Activated naive CD4-positive, alpha-beta T cell treated with anti-CD3 and anti-CD28 coated beads, Interleukin-2, amount 50 U/mL, for 24 hours (primary cell): ENCODE measurements around the gene LDLRAD3.

Experiments used
- H3K27ac Mint-ChIP-seq: one replicate; pipeline ENCODE4 v1.8.0; 2021; ENCODE audit warnings: mild to moderate bottlenecking, mixed read lengths
- H3K27me3 Mint-ChIP-seq: one replicate; pipeline ENCODE4 v1.8.0; 2021; ENCODE audit warnings: mixed read lengths
- H3K36me3 Mint-ChIP-seq: one replicate; pipeline ENCODE4 v1.8.0; 2021; ENCODE audit warnings: mixed read lengths
- H3K4me1 Mint-ChIP-seq: one replicate; pipeline ENCODE4 v1.8.0; 2021; ENCODE audit warnings: mixed read lengths
- H3K4me3 Mint-ChIP-seq: one replicate; pipeline ENCODE4 v1.8.0; 2021; ENCODE audit warnings: mild to moderate bottlenecking, mixed read lengths
- H3K9me3 Mint-ChIP-seq: one replicate; pipeline ENCODE4 v1.8.0; 2021; ENCODE audit warnings: mixed read lengths

Gene LDLRAD3

DNA sequence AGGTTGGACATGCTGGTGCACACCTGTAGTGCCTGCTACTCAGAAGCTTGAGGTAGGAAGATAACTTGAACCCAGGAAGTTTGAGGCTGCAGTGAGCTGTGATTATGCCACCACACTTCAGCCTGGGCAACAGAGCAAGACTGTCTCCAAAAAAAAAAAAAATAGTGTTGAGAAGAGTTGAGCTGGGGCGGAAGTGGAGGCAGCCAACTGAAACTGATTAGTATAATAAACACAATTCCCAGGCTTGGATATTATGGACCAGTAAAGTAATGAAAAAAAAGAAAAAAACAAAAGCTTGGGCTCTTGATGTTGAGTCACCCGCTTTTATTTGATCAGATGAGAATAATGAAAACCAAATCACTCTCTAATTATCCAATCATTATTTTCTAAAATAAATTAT lies 21.0 kb downstream of the LDLRAD3 start:
- Mint-ChIP-seq H3K4me1 (no peaks in the 10 kb centered on the region), H3K4me3 (no peak overlapping the region), H3K36me3 (no peaks in the 10 kb centered on the region), H3K27ac (no peak overlapping the region), H3K9me3 (no peaks in the 10 kb centered on the region), H3K27me3 (peaks cover 3% of the 10 kb centered on the region)

DNA sequence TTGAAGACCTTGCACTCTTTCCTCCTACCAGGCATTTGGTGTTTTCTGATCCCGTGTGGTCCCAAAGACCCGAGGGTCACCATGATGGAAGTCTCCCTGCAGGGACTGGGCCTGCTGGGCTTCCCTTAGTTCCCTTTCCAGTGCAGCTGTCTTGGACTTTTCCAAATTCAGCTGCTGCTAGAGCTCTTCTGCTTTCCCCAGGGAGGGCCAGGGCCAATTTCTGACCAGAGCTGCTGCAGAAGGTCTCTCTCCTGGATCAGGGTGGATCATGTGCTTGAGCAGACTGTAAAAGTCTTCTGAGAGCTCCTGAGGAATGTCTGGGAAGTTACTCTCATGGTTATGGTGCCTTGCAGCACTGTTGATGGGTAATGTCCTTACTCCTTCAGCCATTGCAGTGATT lies 23.2 kb downstream of the LDLRAD3 start:
- Mint-ChIP-seq H3K4me1 (no peaks in the 10 kb centered on the region), H3K4me3 (no peak overlapping the region), H3K36me3 (no peaks in the 10 kb centered on the region), H3K9me3 (no peaks in the 10 kb centered on the region), H3K27ac (no peak overlapping the region), H3K27me3 (peaks cover 5% of the 10 kb centered on the region)

DNA sequence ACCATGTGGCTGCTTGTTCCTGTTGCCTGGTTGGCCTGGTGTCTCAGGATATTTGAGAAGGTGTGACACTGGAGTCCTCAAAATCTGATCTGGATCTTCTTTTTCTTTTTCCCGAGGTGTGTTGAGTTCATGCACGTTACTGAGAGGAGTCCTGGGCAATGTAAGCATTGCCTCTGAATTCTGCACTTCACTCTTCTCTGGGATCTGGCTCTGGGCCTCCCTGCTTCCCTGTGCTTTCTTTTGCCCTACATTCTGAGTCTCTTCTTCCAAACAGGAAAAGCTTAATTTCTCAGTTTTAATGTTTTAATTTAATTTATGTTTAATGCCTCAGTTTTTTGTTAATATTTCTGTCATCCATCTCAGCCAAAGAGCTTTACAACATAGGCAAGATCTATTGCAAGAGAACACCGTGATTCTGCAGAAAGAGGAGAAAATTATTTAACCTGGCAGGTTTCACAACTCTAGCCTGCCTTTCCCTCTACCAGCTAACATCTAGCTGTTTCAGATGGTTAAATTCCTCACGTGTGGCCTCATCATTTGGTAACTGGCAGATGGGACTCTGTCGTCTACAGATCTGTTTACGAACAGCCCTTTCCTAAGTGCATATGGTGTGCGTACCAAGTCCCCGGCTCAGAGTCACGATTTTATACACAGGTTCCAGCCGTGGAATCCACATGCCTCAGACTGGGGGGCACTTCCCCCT lies 24.7 kb downstream of the LDLRAD3 start:
- H3K27ac Mint-ChIP-seq, result no peak overlapping the region
- H3K4me3 Mint-ChIP-seq, result no peak overlapping the region
- H3K36me3 Mint-ChIP-seq, result no peaks in the 10 kb centered on the region

DNA sequence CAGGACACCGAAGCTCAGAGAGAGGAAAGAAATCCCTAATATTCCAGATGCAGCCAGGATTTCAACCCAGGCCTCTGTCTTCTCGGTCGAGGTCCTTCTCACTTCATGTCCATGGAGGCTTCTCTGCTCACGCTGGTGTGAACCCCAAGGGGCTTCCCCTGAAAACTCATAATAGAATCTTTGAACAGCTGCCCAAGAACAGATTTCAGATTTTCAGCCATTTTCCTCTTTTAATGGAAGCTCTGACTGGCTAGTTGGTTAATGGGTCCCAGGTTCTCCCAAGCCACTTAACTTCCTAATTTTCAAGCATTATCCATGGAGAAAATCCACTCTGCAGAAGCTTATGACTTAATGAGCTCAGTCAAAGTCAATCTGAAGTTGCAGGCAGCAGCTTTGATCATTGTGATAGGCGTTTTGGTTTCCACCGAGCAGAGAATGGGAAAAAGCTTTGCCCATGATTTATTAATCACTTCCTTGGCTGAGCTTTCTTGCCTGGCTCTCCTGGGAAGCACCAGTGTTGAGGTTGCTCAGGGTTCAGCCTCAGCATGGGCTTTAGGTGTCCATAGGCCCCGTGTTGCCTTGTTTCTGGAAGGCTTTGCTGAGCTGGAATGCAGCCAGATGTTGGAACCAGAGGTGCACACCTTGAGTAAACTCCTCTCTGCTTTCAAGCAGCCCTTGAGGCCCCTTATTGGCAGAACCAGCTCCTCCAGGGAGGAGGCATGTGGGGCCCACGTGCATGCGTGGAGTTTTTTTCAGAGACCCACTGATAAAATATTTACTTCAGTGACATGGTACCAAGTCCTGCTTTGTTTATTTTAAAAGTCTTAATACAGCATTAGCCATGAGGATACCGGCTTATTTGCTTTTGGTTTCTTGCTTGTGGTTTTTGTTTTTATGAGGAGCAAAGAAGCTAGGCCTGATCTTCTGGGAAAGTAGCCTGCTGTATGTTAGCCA lies 25.5 kb downstream of the LDLRAD3 start:
- no peaks in the 10 kb centered on the region for H3K4me1 Mint-ChIP-seq
- no peaks in the 10 kb centered on the region for H3K36me3 Mint-ChIP-seq
- no peaks in the 10 kb centered on the region for H3K9me3 Mint-ChIP-seq

More for the DNA sequence above, 24.7 kb downstream of the LDLRAD3 start:
- Mint-ChIP-seq H3K27me3 (peaks cover 3% of the 10 kb centered on the region), H3K4me1 (no peaks in the 10 kb centered on the region), H3K9me3 (no peaks in the 10 kb centered on the region)

DNA sequence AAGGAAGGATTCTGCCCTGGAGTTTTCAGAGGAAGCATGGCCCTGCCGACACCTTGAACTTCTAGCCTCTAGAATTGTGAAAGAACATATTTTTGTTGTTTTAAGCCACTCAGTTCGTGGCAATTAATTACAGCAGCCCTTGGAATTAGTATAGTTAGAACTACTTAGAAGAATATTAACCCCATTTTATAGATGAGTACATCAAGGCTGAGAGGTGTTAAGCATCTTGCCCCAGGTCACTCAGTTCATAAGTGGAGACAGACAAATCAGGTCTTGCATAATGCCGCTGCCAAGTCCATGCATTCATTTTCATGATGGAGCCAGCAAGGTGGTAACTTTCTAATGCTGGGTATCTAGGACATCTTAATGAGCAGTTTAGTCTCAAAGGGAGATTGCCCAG lies 26.6 kb downstream of the LDLRAD3 start:
- Mint-ChIP-seq H3K27me3 (peaks cover 3% of the 10 kb centered on the region), H3K9me3 (no peaks in the 10 kb centered on the region), H3K36me3 (no peaks in the 10 kb centered on the region), H3K4me3 (no peak overlapping the region), H3K4me1 (no peaks in the 10 kb centered on the region), H3K27ac (no peak overlapping the region)

More for the DNA sequence above, 25.5 kb downstream of the LDLRAD3 start:
- no peak overlapping the region for H3K27ac Mint-ChIP-seq
- no peak overlapping the region for H3K4me3 Mint-ChIP-seq
- peaks cover 3% of the 10 kb centered on the region for H3K27me3 Mint-ChIP-seq

DNA sequence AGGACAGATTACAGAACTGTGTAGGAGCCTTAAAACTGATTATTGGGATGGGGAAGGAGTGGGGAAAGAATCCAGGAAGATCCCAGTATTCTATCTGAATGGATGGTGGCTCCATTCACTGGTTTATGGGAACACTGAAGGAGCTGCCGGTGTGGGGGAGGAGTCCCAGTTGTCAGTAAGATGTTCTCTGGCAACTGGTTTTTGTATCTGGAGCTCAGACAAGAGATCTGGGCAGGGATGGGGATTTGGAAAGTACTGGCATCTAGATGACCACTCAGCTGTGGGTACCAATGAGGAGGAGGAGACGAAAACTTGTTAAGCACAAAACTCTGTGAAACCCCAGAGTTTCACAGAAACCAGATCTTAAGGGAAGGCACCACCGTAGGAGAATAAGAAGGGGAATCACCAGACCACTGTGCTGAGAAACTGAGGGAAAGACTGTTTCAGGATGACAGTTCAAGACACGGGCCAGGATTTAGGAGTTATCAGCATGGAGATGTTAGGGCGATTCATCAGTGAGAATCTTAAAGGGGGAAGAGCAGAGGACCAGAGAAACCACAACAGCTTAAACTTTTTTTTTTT lies 28.1 kb downstream of the LDLRAD3 start:
- Mint-ChIP-seq H3K27ac (no peak overlapping the region), H3K9me3 (no peaks in the 10 kb centered on the region), H3K36me3 (no peaks in the 10 kb centered on the region), H3K4me1 (no peaks in the 10 kb centered on the region), H3K27me3 (peaks cover 3% of the 10 kb centered on the region), H3K4me3 (no peak overlapping the region)

DNA sequence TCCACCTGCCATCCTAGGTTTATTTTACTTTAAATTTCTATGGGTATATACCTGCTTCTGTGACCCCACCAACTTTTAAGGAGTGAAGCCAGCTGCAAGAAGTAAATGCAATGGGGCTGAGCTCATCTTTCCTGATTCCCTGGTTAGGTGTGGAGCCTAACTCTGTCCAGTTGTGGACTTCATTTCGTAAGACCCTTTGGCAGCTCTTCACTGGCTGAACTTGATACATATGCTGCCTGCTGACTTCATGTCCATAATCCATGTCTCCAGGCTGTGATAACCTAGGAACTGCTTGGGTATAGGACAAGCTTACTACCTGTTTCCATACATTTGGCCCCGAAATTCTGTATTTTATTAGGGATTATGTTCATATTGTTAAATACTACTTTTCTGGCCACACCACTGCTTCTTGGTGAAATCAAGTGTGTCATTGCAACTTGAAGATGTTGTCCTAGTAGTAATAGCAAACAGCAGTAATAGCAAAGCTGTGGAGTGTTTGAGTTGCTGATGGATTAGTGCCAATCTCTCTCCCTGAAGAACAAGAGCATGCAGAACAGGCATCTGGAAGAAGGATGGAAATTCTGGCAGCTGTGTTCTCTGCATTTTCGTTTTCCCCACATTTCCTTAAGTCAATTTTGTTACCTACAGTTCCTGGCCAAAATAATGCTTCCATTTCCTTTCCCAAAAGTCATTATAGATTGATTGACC lies 31.2 kb downstream of the LDLRAD3 start:
- no peaks in the 10 kb centered on the region for H3K36me3 Mint-ChIP-seq
- H3K27ac Mint-ChIP-seq, result no peak overlapping the region
- no peaks in the 10 kb centered on the region for H3K4me1 Mint-ChIP-seq
- no peak overlapping the region for H3K4me3 Mint-ChIP-seq
- peaks cover 6% of the 10 kb centered on the region for H3K27me3 Mint-ChIP-seq
- H3K9me3 Mint-ChIP-seq, result no peaks in the 10 kb centered on the region

DNA sequence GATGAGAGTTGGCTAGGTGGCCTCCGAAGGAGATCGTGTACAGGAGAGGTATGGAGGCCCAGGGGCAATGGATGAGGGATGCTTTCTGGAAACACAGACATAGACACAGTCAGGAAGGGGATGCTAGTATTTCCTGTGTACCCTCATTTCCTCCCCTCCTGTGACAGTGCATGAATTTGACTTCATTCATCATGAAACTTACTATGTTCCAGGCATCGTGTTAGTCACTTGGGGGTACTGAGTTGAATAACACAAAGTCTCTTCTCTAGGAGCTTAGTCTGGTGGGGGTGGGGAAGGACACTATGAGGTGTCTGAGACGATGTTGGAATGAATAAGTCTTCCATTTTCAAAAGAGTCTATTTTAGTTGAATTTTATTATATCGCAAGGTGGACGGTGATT lies 32.6 kb downstream of the LDLRAD3 start:
- Mint-ChIP-seq H3K4me1 (no peaks in the 10 kb centered on the region), H3K27ac (no peak overlapping the region), H3K4me3 (no peak overlapping the region), H3K36me3 (no peaks in the 10 kb centered on the region), H3K9me3 (no peaks in the 10 kb centered on the region), H3K27me3 (peaks cover 6% of the 10 kb centered on the region)

DNA sequence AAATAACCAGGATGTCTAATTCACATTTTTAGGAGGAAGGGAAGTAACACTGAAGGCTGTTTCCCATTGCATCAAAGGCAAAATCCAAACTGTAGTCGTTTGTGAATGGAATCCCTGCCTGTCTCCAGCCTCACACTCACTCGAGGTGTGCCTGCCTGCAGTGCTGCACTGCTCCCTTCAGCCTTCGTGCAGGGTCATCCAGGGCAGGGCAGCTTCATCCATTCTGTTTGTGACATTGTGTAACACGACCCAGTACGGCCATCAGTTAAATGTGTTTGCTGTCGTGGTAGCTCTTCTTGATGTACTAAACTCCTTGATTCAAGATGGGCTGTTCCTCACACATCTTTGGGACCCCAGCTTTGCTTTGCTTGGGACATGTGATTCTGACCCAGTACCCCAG lies 34.3 kb downstream of the LDLRAD3 start:
- H3K4me1 Mint-ChIP-seq, result no peaks in the 10 kb centered on the region
- H3K27ac Mint-ChIP-seq, result no peak overlapping the region
- no peak overlapping the region for H3K4me3 Mint-ChIP-seq
- no peaks in the 10 kb centered on the region for H3K9me3 Mint-ChIP-seq
- peaks cover 3% of the 10 kb centered on the region for H3K27me3 Mint-ChIP-seq
- H3K36me3 Mint-ChIP-seq, result no peaks in the 10 kb centered on the region

DNA sequence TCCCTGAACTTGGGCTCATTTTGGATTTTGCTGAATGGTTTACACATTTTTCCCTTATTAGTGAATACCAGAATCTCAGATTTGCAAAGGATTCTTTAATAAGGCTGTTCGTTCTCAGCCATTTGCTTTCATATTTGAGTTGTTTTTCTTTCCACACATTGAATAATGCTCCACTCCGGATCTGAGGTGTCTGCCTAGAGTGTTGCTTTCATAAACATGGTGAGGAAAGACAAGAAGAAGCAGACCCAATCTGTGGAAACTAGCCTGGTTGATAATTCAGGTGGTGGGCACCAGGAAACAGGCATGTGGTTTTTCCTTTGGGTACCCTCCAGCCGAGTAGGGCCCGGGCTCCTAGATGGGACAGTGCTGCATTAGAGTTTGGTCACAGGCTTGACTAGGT lies 35.0 kb downstream of the LDLRAD3 start:
- no peak overlapping the region for H3K4me3 Mint-ChIP-seq
- no peak overlapping the region for H3K27ac Mint-ChIP-seq
- H3K4me1 Mint-ChIP-seq, result no peaks in the 10 kb centered on the region
- peaks cover 3% of the 10 kb centered on the region for H3K27me3 Mint-ChIP-seq
- H3K36me3 Mint-ChIP-seq, result no peaks in the 10 kb centered on the region
- H3K9me3 Mint-ChIP-seq, result no peaks in the 10 kb centered on the region

DNA sequence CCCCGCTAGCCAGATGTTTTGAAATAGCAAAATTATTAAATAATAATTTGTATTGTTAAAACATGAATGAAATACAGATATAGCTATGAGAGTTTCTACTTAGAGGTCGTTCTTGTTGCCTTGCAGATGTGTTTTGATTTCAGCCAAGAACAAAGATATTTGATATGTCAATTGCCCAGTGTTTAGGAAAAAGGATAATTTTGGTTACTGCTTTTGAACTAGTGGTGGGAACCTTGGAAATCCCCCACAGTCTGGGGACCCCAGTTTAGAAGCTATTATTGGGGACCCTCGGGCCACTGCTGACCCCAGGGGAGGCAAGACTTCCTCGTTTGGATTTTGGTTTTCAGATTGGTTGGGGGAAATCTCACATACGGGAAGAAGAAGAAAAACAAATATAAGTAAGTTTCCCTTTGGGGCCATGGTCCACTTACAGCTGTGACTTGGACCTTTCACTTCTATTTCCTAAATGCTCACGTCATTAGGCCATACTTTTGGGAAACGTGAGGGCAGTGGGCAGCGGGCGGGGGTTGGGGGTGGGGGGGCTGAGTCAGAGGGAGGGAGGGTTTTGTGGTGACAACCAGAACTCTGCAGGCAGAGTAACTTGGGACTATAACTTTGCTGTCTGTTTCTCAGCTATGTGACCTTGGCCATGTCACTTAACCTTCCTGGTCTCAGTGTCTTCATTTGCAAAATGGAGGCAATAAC lies 37.0 kb downstream of the LDLRAD3 start:
- Mint-ChIP-seq H3K27ac (no peak overlapping the region), H3K36me3 (no peaks in the 10 kb centered on the region), H3K27me3 (peaks cover 4% of the 10 kb centered on the region), H3K4me1 (no peaks in the 10 kb centered on the region), H3K9me3 (no peaks in the 10 kb centered on the region), H3K4me3 (no peak overlapping the region)

DNA sequence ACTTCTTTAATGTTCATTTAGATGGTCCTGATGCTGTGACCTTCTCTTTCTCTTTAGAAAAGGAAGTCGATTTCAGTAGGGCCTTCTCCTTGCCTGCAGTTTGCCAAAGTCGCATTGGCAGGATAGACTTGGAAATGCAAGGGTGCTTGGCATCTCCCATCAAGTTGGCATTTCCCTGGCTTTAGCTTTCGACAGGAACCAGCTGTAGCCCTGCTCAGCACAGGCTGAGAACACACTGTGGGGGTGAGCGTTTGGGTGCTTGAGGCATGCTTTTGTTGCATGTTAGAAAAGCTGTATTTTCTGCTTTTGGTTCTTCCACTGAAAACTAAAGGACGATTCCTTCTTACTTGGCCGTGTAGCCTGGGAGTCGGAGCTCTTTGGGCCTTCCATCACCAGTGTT lies 37.7 kb downstream of the LDLRAD3 start:
- Mint-ChIP-seq H3K9me3 (no peaks in the 10 kb centered on the region), H3K27me3 (peaks cover 4% of the 10 kb centered on the region), H3K4me3 (no peak overlapping the region), H3K36me3 (no peaks in the 10 kb centered on the region), H3K27ac (no peak overlapping the region), H3K4me1 (no peaks in the 10 kb centered on the region)

DNA sequence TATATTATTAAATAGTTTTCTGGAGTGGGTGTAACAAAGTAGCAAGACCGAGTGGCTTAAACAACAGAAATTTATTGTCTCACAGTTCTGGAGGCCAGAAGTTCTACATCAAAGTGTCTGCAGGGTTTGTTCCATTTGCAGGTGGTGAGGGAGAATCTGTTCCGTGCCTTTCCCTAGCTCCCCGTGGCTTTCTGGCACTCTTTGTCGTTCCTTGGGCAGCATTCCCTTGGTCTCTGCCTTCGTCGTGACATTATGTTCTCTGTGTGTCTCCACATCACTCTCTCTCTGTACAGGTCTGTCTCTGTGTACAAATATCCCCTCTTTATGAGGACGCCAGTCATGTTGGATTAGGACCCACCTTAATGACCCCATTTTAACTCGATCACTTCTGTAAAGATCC lies 38.2 kb downstream of the LDLRAD3 start:
- Mint-ChIP-seq H3K4me3 (no peak overlapping the region), H3K36me3 (no peaks in the 10 kb centered on the region), H3K9me3 (no peaks in the 10 kb centered on the region), H3K27ac (no peak overlapping the region), H3K4me1 (no peaks in the 10 kb centered on the region), H3K27me3 (peaks cover 4% of the 10 kb centered on the region)

DNA sequence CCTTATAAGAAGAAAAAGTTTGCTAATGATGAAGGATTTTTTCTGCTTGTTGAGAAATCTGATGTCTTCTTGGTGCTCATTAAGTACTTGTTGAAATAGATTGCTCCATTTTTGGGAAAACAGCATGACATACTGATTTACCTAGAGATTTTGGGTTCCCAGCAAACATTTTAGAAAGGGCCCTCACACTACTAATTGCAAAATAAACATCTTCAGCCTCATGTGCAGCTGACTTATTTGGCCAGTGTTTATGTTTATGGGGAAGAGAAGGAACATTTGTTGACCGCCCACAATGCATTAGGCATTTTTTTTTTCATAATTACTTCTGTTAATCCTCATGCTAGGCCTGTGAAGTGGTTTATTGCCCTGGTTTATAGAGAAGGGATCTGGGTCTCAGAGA lies 40.1 kb downstream of the LDLRAD3 start:
- no peaks in the 10 kb centered on the region for H3K36me3 Mint-ChIP-seq
- no peaks in the 10 kb centered on the region for H3K4me1 Mint-ChIP-seq
- H3K27me3 Mint-ChIP-seq, result peaks cover 4% of the 10 kb centered on the region
- H3K4me3 Mint-ChIP-seq, result no peak overlapping the region
- no peaks in the 10 kb centered on the region for H3K9me3 Mint-ChIP-seq
- no peak overlapping the region for H3K27ac Mint-ChIP-seq

DNA sequence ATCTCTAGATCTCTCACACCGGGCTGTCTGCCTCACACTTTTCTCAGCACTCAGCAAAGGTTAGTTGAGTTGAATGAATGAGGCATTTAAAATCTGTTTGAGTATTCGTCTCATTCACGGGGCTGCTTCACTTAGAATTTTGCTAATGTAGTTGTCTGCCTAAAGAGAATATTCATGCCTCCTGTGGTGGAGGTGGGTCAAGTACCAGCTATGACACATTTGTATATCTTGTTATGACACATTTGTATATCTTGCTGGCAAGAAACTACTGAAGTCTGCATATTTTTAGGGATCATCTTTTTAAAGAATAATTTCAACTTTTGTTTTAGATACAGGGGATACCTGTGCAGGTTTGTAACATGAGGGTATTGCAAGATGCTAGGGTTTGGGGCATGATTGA lies 43.1 kb downstream of the LDLRAD3 start:
- Mint-ChIP-seq H3K9me3 (no peaks in the 10 kb centered on the region), H3K36me3 (no peaks in the 10 kb centered on the region), H3K27ac (no peak overlapping the region), H3K27me3 (peaks cover 10% of the 10 kb centered on the region), H3K4me1 (no peaks in the 10 kb centered on the region), H3K4me3 (no peak overlapping the region)
